GM21529 (cell line): ENCODE results near the gene WARS2.

Source experiments
- ATAC-seq: cut with Tn5 transposase; IDR thresholded peaks from one replicate; pipeline ENCODE4 v1.9.1; 2021; ENCODE audit not compliant: unreplicated experiment

WARS2 gene

DNA sequence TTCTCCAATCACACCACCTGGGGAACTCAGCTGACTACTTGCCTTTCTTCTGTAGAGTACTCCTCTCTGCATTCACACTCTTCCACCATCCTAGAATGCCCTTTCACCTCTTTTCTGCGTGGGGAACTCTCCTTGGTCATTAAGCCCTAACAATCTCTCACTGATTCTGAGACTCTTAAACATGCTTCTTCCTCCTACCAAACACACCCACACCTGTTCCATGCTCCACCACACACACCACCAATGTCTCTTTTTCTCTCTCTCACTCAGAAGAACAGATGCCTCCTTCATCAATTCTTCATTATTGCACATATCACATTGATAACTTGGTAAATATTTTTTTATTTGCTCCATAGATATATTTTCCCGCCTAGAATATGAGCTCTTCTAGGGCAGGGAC lies 53.6 kb downstream of the WARS2 start:
- no peak for ATAC-seq

DNA sequence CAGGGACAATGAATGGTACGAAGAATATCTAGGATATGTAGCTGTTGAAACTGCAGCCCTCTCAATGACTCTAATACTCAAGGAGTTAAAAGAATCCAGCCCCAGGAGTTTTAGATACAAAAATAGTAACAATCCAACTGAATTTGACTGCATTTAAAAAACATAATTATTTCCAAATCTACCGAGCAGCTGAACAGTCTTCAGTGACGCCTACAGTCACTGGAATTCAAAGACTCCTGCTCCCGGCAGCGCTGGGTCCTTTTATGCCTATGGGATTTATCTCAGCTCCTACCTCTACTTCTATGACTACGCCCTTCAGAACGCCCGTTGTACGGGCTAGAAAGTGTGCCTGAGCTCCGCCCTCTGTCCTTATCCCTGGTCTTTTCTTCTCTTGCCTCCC lies 55.7 kb downstream of the WARS2 start:
- no peak for ATAC-seq

DNA sequence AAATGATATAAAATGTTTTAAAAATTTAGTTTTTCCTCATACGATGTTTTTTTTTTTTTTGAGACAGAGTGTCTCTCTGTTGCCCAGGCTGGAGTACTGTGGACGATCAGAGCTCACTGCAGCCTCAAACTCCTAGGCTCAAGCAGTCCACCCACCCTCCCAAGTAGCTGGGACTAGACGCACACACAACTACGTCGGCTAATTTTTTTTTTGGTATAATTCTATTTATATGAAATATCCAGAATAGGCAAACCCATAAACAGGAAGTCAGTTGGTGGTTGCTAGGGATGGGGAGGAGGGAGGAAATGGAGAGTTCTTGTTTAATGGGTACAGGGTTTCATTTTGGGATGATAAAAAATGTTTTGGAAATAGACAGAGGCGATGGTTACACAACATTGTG lies 56.5 kb downstream of the WARS2 start:
- ATAC-seq: no peak

DNA sequence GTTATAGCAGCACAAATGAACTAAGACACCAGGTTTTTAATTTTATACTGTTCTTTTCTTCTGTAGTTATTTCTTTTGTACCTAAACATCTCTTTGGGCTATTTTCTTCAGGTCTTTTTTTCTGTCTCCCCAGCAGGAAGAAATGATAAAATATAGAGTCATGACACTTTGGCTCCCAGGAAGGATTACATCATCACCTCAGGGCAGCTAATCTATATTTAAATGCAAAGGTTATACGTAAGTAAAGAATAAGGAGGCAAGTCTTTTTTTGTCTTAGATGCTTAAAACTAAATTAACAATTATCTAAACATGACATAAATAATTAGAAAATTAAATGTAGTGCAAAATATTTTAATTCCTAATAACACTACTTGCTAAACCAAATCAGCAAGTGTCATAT lies 57.0 kb downstream of the WARS2 start:
- no peak for ATAC-seq

DNA sequence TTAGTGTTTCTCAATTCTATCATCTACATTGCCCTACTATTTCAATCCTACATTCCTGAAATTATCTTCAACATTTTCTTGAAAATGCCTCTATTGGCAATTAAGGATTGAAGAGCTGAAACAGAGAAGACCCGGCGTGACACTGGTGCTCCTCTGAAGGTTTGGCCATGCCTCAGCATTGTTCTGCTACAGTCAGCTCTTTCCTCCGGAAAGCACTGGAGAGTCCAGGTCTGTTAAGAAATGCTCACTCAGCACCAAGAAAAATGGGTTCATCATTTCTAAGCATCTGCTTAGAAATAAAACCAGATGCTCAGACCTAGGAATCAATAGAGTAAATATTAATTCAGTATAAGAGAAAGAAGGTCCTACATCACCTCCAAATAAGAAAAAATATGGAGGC lies 58.8 kb downstream of the WARS2 start:
- ATAC-seq: no peak

DNA sequence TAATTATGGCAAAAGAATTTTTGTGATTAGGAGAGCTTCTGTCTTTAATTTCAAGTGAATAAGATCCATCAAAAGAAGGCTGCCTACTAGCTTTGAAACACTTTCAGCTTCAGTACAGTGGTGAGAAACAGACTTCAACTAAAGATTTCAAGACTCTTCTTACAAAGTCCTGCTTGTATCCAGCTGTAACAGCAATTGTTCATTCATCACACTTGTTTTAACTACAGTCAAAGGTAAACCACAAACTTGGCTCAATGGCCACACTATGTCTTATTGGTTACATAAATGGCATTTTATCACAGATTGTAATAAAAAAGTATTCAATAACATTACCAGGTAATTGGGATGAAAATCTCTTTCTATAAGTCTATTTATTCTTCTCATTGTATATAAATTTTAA lies 59.2 kb downstream of the WARS2 start:
- no peak for ATAC-seq

DNA sequence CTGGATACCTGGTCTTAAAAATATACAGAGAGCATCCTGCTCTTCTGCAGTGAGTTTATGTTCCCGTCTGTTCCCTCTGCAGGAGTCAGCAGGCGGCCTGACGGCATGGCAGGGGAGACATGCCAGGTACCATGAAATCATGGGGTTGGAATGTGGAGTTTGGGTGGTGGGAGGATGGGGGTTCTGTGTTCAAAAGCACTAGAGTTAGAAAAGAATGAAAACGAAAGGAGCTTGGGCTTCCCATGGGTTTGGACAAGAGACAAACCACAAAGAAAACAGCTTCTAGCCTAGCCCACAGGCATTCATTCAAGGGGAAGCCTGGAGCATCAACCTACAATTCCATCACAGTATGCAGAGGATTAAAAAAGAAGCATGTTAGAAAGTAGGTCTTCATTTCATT lies 59.9 kb downstream of the WARS2 start:
- no peak for ATAC-seq

DNA sequence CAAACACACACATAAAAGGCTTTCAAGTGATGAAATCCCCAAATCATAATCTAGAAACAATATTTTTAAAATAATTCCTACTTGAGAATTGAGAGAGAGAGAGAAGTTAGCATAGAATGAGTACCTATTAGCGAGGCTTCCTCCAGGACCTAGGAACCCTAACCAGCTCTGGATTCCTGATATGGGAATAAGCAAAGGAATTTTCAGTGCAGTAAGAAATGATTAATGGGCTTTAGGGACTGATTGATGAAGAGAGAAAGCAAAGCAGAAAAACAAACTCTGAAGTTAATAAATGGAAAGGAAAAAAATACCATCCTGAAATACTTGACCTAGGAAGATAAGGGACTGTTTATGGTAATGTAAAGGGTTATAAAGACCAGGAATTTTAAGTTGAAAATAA lies 60.6 kb downstream of the WARS2 start:
- no peak for ATAC-seq

DNA sequence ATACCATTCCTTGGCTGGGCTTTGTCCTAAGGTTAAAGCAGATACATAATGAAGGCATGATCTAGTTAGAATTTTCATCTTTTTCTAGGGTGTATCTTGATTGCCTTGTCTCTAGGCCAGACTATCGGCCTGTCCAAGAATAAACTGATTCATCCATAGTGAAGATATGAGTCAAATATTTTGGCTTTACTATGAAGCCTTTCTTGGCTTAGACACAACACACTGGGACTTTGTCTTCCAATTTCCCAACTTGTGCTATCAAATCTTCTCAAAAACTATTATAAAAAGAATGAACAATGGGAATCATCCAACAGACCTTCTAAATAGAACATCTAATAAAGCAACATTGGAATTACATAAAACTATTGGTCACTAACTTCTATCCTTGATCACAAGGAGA lies 64.8 kb downstream of the WARS2 start:
- no peak for ATAC-seq

DNA sequence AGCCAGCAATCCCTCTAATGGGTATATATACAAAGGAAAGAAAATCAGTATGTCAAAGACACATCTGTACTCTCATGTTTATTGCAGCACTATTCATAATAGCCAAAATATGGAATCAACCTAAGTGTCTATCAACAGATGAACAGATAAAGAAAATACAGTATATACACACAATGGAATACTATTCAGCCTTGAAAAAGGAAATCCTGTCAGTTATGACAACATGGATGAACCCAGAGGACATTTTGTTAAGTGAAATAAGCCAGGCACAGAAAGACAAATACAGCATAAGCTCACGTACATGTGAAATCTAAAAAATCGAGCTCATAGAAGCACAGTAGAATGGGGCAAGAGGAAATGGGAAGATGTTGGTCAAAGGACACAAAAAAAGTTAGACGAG lies 69.1 kb downstream of the WARS2 start:
- ATAC-seq: no peak

DNA sequence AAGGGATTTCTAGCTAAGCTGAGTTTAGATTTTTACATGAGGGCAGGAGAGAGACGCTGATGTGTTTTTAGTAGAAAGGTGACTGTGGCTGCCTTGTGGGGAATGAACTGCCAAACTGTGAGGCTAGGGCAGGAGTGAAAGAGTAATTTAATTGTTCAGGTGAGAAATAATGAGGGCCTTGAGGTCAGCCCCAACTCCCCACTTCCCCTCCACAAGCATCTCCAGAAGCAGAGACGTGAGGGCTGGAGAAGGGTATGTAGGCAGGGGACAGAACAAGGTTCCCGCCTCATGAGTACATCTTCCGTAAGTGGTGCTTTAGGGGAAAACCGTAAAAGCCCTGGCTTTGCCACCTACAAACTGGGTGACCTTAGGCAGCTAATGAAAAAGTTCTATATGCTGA lies 70.8 kb downstream of the WARS2 start:
- no peak for ATAC-seq

DNA sequence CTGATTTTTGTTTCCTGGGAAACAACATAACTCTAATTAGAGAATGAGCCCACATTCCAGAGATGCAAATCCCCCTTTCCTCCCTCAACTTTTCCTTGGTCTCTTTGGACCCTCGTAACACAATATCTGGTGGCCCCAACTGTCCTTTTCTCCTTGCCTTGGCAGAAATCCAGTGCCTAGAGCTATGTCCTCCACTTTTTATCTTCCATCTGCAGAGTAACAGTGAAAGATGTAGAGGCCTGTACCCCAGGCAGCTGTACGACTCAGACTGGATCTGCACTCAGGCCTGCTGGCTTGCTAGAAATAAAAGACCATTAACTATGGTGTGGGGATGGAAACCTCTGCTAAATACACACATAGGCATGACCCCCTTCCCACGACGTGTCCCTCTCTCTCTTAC lies 72.0 kb downstream of the WARS2 start:
- no peak for ATAC-seq

DNA sequence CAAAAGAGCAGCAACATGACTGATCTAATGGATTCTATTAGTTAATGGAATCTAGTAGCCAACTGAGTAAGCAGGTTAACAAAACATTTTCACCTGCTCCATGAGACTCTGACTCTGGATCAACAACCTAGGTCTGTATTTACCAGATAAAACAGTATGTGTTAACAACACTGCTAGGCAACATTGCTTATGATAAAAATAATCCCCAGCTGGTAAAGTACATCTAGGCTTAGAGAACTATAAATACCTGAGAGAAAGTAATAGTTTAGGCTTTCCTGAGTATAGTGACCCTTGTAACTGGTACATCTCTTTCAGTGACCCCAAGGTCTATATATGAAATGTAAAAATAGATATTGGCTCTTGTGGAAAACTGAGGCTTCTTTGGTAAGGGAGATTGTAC lies 78.8 kb downstream of the WARS2 start:
- no peak for ATAC-seq

DNA sequence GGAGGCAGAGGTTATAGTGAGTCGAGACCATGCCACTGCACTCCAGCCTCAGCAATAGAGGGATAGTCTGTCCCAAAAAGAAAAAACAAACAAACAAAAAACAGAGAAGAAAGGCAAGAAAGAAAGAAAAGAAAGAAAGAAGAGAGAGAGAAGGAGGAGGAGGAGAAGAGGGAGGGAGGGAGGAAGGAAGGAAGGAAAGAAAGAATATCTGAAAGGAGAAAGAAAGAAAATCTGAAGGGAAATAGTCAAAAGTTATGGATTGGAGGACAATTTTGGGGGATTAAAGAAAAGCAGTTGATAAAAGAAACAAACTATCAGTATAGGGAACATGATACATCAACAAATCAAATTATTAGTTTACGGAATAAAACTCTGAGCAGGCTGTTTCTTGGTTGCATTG lies 84.9 kb downstream of the WARS2 start:
- ATAC-seq: no peak

DNA sequence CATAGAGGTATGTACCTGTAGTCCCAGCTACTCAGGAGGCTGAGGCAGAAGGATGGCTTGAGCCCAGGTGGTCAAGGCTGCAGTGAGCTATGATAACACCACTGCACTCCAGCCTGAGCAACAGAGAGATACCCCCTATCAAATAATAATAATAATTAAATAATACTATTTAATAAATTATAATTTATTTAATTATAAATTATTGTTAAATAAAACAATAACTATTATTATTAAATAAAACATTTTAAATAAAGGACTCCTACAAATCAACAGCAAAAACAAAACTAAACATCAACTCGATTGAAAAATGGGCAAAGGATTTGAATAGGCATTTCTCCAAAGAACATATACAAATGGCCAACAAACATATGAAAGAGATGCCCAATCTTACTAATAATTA lies 86.5 kb downstream of the WARS2 start:
- ATAC-seq: no peak

DNA sequence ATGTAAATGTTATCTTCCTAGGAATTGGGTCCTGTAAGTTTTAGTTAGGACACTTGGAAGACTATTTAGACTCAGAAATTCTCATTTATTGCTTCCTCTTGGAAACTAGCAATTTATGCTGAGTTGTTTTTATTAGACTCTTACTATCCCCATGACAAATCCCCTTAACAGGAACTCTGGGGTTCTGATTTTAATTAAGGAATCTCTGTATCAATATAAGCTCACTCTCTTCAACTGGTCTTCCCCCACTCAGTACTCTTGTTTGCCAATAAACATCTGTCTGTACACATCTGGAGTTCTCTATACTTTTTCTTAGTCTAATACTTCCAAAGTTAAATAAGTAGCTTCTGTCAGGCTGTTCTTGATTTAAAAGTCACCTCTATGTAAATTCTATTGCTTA lies 88.2 kb downstream of the WARS2 start:
- ATAC-seq: no peak

DNA sequence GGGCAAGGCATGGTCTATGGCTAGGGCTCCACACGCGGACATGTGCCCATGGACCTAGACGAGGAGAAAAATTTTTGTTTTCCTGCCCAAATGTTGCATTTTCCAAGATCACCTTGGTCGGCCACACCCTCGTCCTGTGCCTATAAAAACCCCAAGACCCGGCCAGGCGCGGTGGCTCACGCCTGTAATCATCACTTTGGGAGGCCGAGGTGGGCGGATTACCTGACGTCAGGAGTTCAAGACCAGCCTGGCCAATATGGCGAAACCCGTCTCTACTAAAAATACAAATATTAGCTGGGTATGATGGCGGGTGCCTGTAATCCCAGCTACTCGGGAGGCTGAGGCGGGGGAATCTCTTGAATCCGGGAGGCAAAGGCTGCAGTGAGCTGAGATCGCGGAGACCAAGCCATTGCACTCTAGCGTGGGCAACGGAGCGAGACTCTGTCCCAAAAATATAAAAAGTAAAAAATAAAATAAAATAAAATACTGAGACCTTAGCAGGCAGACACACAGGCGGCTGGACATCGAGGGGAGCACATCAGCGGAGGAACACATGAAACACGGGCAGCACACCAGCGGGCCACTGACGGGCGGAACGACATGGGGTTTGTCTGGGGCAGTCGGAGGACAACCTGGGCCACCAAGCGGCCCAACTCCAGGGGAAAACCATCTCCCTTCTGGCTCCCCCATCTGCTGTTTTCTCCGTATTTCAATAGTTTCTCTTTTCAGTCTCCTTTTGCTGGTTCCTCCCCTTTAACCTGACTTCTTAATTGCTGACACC lies 91.6 kb downstream of the WARS2 start:
- ATAC-seq: no peak

DNA sequence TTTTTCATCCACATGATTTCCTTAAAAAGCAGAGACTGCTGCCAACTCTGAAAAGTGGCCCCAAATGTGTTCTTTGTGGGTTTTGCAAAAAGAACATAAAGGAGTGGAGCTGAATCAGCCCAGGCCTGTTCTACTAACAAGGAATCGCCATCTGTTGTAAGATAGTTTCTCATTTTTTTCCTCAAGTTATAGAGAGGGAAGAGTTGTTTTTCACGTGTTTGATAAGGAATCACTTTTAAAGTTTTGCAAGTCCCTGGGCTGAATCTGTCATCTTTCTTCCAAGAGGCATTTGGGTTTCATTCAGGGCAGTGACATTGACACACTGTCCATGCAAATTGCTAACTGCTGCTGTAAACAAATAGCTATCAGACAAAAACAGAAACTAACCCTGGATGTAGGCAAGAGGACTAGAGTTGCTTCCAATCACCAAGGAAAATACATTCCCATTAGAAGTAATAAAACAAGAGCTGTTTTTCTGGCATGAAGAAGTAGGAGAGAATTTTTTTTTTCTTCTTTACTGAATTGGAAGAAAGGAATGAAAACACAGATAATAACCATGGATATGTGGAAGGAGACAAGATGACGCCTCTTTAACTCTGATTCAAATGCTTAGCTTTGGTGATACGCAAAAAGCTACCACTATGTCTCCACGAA lies 93.5 kb downstream of the WARS2 start:
- no peak for ATAC-seq

DNA sequence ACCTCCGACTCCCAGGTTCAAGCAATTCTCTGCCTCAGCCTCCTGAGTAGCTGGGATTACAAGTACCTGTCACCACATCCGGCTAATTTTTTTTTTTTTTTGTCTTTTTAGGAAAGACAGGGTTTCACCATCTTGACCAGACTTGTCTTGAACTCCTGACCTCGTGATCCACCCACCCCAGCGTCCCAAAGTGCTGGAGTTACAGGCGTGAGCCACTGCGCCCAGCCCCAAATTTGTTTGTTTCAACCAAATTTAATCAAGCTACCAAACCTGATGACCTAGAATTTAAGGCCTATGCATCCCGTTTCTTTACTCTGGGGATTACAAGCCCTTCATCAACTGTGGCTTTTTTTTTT lies 94.0 kb downstream of the WARS2 start:
- ATAC-seq: no peak

DNA sequence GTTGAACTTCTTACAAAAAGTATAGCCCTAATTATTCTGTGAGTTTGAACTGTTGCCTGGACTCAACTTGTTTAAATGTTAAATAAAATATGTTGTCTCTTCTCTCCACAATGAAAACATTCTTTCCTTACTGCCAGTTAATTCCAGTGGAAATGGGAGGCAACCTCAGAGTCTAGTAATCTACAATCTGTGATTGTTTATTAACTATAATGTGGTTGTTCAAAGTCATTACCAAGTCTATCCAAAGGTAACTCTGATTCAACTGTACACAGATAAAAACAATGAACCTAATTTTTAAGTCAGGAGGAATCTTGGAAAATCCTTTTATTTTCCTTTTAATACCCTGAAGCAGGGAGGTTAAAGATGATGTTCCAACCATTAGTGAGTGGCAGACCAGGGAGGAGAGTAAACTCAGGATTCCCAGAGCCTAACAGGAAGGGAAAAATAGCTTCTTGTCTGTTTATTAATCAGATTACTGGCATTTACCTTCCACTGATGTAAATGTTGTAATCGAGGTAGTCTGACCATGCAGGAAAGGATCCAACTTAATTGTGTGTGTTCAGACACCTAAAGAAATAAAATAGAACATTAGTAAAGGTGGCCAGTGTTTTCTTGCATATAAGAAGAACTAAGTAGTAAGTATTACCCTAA lies 95.2 kb downstream of the WARS2 start:
- ATAC-seq: no peak

DNA sequence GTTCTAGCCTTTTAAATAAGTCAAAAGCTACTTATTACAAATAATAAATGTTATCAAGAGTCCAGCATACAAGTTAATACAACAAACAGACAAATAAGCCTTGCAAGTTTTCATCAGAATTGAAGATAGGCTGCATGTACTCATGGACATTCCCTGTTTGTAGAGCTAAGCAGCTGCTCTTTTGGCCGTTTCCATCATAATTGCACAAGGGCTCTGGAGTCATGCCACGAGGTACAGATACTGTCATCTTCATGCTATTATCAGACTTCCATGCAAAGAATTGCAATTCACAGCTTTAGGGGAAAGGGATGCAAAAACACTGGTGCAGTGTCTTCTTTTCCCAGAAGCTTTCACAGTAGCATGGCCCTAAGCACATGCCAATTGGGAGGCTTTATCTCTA lies 99.5 kb downstream of the WARS2 start:
- ATAC-seq: no peak

DNA sequence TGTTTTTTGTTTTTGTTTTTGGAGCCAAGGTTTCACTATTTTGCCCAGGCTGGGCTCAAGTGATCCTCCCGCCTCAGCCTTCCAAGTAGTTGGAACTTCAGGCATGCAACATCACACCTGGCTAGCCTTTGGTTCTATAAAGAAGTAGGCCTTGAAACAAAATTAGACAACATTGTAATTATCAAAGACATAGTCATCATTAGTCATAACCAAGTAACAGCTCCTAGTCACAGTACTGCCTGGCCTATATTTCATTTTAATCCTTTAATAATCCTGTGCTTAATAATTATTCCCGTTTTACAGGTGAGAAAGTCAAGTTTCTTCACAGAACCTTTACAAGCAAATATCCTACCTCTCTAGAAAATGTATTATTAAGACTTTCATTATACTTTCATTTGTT lies 100.0 kb downstream of the WARS2 start:
- ATAC-seq: no peak

DNA sequence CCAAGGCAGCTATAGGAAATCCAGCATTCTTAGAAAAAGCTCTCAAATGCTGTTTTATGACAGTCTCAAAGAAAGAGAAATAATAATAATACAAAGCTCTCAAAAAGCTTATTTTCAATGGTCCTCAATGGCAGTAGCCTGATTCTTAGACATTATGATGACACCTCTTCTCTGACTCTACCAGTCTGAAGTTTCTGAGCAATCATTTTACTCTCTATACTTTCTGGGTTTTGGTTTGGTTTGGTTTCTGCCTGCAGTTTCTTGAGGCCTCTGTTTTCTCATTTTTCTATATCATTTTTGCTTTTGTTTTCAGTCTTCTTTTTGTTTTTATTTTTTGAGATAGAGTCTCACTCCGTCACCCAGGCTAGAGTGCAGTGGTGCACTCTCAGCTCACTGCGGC lies 102.1 kb downstream of the WARS2 start:
- ATAC-seq: no peak
